Endodermal cell (in vitro differentiated cells): Measurements from ENCODE around the gene GEN1. TPM values are rescaled to one million over a fixed set of nuclear protein-coding genes. Genes with fewer than 3 reads are reported as not detected.

ENCODE experiments used
- DNase-seq: peaks from one replicate; pipeline ENCODE4 v3.0.0-alpha.2; 2017
- H3K27ac ChIP-seq: 2 replicates; pipeline ENCODE4 v1.5.1; 2013; ENCODE audit warnings: mild to moderate bottlenecking, low read depth, low read length, moderate library complexity
- H3K27me3 ChIP-seq: 2 replicates; pipeline ENCODE4 v1.6.1; 2013; ENCODE audit warnings: mild to moderate bottlenecking, low read length, moderate library complexity; ENCODE audit not compliant: insufficient read depth, control insufficient read depth, poor library complexity, severe bottlenecking
- H3K36me3 ChIP-seq: 2 replicates; pipeline ENCODE4 v1.7.0; 2013; ENCODE audit warnings: mild to moderate bottlenecking, low read length, moderate library complexity; ENCODE audit not compliant: control insufficient read depth, insufficient read depth
- H3K4me1 ChIP-seq: one replicate; pipeline ENCODE4 v1.7.0; 2013; ENCODE audit warnings: low read length; ENCODE audit not compliant: control insufficient read depth, insufficient read depth
- H3K4me3 ChIP-seq: 2 replicates; pipeline ENCODE4 v1.5.1; 2013; ENCODE audit warnings: mild to moderate bottlenecking, low read length, moderate library complexity
- H3K9ac ChIP-seq: 2 replicates; pipeline ENCODE4 v1.6.1; 2013; ENCODE audit warnings: mild to moderate bottlenecking, low read length, moderate library complexity; ENCODE audit not compliant: poor library complexity, severe bottlenecking; ENCODE audit errors: extremely low read depth
- H3K9me3 ChIP-seq: 2 replicates; pipeline ENCODE4 v1.6.1; 2013; ENCODE audit warnings: mild to moderate bottlenecking, low read length, moderate library complexity; ENCODE audit not compliant: control insufficient read depth
- H3K27ac Mint-ChIP-seq: 2 replicates; pipeline ENCODE4 v1.8.0; 2020; ENCODE audit warnings: mixed read lengths
- H3K27me3 Mint-ChIP-seq: 2 replicates; pipeline ENCODE4 v1.8.0; 2021; ENCODE audit warnings: mild to moderate bottlenecking, mixed read lengths; ENCODE audit not compliant: insufficient read depth
- H3K36me3 Mint-ChIP-seq: 2 replicates; pipeline ENCODE4 v1.8.0; 2020; ENCODE audit warnings: low read depth, mixed read lengths
- H3K4me1 Mint-ChIP-seq: 2 replicates; pipeline ENCODE4 v1.8.0; 2020; ENCODE audit warnings: mixed read lengths
- H3K4me3 Mint-ChIP-seq: 2 replicates; pipeline ENCODE4 v1.8.0; 2020; ENCODE audit warnings: mild to moderate bottlenecking, moderate library complexity, mixed read lengths
- H3K9me3 Mint-ChIP-seq: 2 replicates; pipeline ENCODE4 v1.8.0; 2020; ENCODE audit warnings: mild to moderate bottlenecking, mixed read lengths
- WGBS, 2 experiments: methylation state at CpG; one replicate each; pipeline versions ENCODE4 v1.1.5 to v1.1.7; 2013; ENCODE audit warnings: missing lambda C conversion rate in 2 of 2, mixed read lengths in 1 of 2; ENCODE audit not compliant: insufficient coverage in 1 of 2, insufficient read length in 1 of 2; 5-methylcytosine and 5-hydroxymethylcytosine counted together
- total RNA-seq, 2 donors: library from RNA; stranded (reverse); fragmentation: NEBNext Ultra II Directional in 1 of 2; extraction: Animal tissue kit (Norgen Biotek cat#: 25700) in 1 of 2; gene quantifications; 2 replicates in 1 of 2; 3 replicates in 1 of 2; pipeline ENCODE4 v1.2.1, GENCODE V29; 2021
- TF ChIP-seq, protein P1 (sequence below): fragments of 200-600 bp; sonication (generic); conservative IDR thresholded peaks from 2 replicates; pipeline ENCODE4 v1.5.0; 2021; ENCODE audit warnings: antibody characterized with exemption, mild to moderate bottlenecking

Gene GEN1
- total RNA-seq, 2 donors from 2014 or later: 24.5 to 34.5 TPM

DNA sequence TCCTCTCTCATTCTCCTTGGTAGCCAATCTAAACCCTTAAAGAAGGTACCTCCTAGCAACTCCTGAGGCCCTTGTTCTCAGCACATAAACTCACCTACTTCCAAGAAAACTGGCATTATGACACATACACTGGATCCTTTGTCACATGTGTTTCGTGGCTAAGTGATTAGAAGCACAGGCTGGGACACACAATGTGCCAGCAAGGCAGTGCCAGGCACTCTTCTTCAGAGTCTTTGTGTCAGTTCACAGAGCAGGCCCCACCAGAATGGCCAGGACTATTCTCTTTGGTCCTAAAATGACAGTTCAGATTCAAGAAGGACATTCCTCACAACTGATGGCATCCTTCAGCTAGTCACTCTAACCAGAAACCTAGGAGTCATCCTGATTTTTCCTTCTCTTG lies 40.6 kb upstream of the GEN1 start:
- 94 to 100% methylated on average over 1 of the region's 1 CpG for WGBS, 2 experiments
- Histone ChIP-seq H3K27ac (no peak overlapping the region), H3K4me1 (no peaks in the 10 kb centered on the region), H3K36me3 (peaks cover 80% of the 10 kb centered on the region), H3K27me3 (no peaks in the 10 kb centered on the region), H3K9ac (no peak overlapping the region), H3K4me3 (no peak overlapping the region), H3K9me3 (no peaks in the 10 kb centered on the region)
- TF ChIP-seq, protein P1, sequence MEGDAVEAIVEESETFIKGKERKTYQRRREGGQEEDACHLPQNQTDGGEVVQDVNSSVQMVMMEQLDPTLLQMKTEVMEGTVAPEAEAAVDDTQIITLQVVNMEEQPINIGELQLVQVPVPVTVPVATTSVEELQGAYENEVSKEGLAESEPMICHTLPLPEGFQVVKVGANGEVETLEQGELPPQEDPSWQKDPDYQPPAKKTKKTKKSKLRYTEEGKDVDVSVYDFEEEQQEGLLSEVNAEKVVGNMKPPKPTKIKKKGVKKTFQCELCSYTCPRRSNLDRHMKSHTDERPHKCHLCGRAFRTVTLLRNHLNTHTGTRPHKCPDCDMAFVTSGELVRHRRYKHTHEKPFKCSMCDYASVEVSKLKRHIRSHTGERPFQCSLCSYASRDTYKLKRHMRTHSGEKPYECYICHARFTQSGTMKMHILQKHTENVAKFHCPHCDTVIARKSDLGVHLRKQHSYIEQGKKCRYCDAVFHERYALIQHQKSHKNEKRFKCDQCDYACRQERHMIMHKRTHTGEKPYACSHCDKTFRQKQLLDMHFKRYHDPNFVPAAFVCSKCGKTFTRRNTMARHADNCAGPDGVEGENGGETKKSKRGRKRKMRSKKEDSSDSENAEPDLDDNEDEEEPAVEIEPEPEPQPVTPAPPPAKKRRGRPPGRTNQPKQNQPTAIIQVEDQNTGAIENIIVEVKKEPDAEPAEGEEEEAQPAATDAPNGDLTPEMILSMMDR: no peak
- no peak for DNase-seq
- H3K27me3 Mint-ChIP-seq: no peaks in the 10 kb centered on the region
- H3K27ac Mint-ChIP-seq: no peak overlapping the region
- H3K4me3 Mint-ChIP-seq: no peak overlapping the region
- no peaks in the 10 kb centered on the region for H3K9me3 Mint-ChIP-seq
- peaks cover 1% of the 10 kb centered on the region for H3K4me1 Mint-ChIP-seq
- peaks cover 36% of the 10 kb centered on the region for H3K36me3 Mint-ChIP-seq

DNA sequence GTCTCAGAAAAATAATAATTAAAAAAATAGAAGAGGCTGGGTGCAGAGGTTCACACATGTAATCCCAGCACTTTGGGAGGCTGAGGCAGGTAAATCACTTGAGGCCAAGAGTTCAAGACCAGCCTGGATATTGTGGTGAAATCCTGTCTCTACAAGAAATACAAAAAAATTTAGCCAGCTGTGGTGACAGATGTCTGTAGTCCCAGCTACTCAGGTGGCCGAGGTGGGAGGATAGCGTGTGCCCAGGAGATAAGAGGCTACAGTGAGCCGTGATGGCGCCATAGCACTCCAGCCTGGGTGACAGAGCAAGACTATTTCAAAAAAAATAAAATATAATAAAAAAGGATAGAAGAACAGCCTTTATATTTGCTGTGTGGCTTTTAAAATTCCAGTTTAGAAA lies 36.3 kb upstream of the GEN1 start:
- Histone ChIP-seq H3K27ac (no peak overlapping the region), H3K27me3 (no peaks in the 10 kb centered on the region), H3K9ac (no peak overlapping the region), H3K36me3 (peaks cover 79% of the 10 kb centered on the region), H3K4me1 (no peaks in the 10 kb centered on the region), H3K9me3 (no peaks in the 10 kb centered on the region), H3K4me3 (no peak overlapping the region)
- Mint-ChIP-seq H3K9me3 (no peaks in the 10 kb centered on the region), H3K36me3 (peaks cover 40% of the 10 kb centered on the region), H3K27ac (no peak overlapping the region), H3K4me1 (peaks cover 8% of the 10 kb centered on the region), H3K4me3 (no peak overlapping the region), H3K27me3 (no peaks in the 10 kb centered on the region)
- DNase-seq: no peak
- 92% methylated on average over 4 of the region's 4 CpGs; no CpG with 5 or more reads in 1 of the 2 experiments for WGBS, 2 experiments
- TF ChIP-seq, protein P1: no peak

DNA sequence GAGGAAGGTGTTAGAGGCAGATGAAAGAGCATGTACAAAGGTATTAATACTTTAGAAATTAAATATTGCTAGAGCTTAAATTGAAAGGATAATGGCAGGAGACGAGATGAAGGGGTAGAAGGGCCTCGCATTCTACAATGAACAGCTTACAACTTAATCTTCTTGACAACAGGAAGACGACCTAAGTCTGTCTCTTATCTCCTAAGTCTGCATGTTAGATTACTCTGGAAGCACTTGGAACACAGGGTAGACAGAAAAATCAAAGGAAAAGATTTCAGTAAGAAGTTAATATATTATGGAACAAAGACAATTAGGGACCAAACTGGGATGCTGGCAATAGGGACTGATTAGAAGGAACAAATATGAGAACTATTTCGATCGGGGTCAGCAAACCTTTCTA lies 35.2 kb upstream of the GEN1 start:
- H3K27me3 ChIP-seq: no peaks in the 10 kb centered on the region
- WGBS, 2 experiments: 65 to 77% methylated on average over 4 to 5 of the region's 5 CpGs
- Mint-ChIP-seq H3K27ac (peak overlapping the region; percentile 23), H3K27me3 (no peaks in the 10 kb centered on the region), H3K4me1 (peaks cover 8% of the 10 kb centered on the region), H3K36me3 (peaks cover 30% of the 10 kb centered on the region), H3K9me3 (no peaks in the 10 kb centered on the region), H3K4me3 (no peak overlapping the region)
- H3K9me3 ChIP-seq: no peaks in the 10 kb centered on the region
- TF ChIP-seq, protein P1: no peak
- H3K4me1 ChIP-seq: no peaks in the 10 kb centered on the region
- no peak overlapping the region for H3K9ac ChIP-seq
- H3K4me3 ChIP-seq: no peak overlapping the region
- H3K27ac ChIP-seq: no peak overlapping the region
- peaks cover 74% of the 10 kb centered on the region for H3K36me3 ChIP-seq
- DNase-seq: no peak
